Measurements from ENCODE around the gene IFT80. TPM values are rescaled to one million over a fixed set of nuclear protein-coding genes. Genes with fewer than 3 reads are reported as not detected.
"Not testable (repeated sequence)": the region's sequence is repeated elsewhere in the genome, so short reads cannot be mapped to it uniquely, and the experiment has no call there.

The IFT80 gene
- total RNA-seq, 1 experiment from 2014 or later, result 26.9 TPM

- TF ChIP-seq ZNF425 (CRISPR knock-in tag; conservative IDR thresholded peaks at IDR 0.05), result no peak
- no peak for TF ChIP-seq CBFB (CRISPR knock-in tag; IDR thresholded peaks at IDR 0.05; ENCODE audit: low read depth)
- no peak for TF ChIP-seq ETV6 (CRISPR knock-in tag; IDR thresholded peaks at IDR 0.05)
Measured at GRCh38 chr3:160330690-160331089, 68.3 kb downstream of the IFT80 start (continued).

- Mint-ChIP-seq H3K27me3 (ENCODE audit: low read depth) (no peaks in the 10 kb centered on the region), H3K4me3 (no peak overlapping the region), H3K27ac (no peak overlapping the region), H3K36me3 (no peaks in the 10 kb centered on the region), H3K4me1 (peaks cover 4% of the 10 kb centered on the region; the same call in 1 of the 2 replicates), H3K9me3 (peaks cover 3% of the 10 kb centered on the region)
- ChIA-PET CTCF (interaction anchor here (0.5 kb wide), 1 partner anchor 596 kb away, joined by 3 read pairs; no protein-coding TSS in a partner anchor), POLR2A (no interaction called here)
- no peak for DNase-seq (ENCODE audit: low spot score)
- ATAC-seq, result no peak
- TF ChIP-seq NFYB (CRISPR knock-in tag; conservative IDR thresholded peaks at IDR 0.05; ENCODE audit: low read depth), result no peak
- TF ChIP-seq E2F1 (CRISPR knock-in tag; IDR thresholded peaks at IDR 0.05), result no peak
- TF ChIP-seq ZNF138 (CRISPR knock-in tag; conservative IDR thresholded peaks at IDR 0.05), result no peak
- no peak for TF ChIP-seq ERG (CRISPR knock-in tag; IDR thresholded peaks at IDR 0.05)
- no peak for TF ChIP-seq ZNF512 (CRISPR knock-in tag; IDR thresholded peaks at IDR 0.05; ENCODE audit: borderline replicate concordance)
- TF ChIP-seq PRDM15 (CRISPR knock-in tag; IDR thresholded peaks at IDR 0.05), result no peak
- TF ChIP-seq SMAD3 (CRISPR knock-in tag; IDR thresholded peaks at IDR 0.05; ENCODE audit: borderline replicate concordance), result no peak
Measured at GRCh38 chr3:160330109-160330508, 68.9 kb downstream of the IFT80 start.

- DNase-seq (ENCODE audit: low spot score); H3K4me1 Mint-ChIP-seq; POLR2A ChIA-PET; H3K27ac Mint-ChIP-seq; H3K36me3 Mint-ChIP-seq; H3K27me3 Mint-ChIP-seq (ENCODE audit: low read depth); H3K9me3 Mint-ChIP-seq; ATAC-seq; H3K4me3 Mint-ChIP-seq: not testable (repeated sequence)
- CTCF ChIA-PET, result interaction anchor here (0.6 kb wide), 1 partner anchor 635 kb away, joined by 3 read pairs; no protein-coding TSS in a partner anchor
Measured at GRCh38 chr3:160326286-160326685, 72.7 kb downstream of the IFT80 start.

- H3K27me3 Mint-ChIP-seq (ENCODE audit: low read depth); H3K9me3 Mint-ChIP-seq; H3K4me3 Mint-ChIP-seq; POLR2A ChIA-PET; ATAC-seq; CTCF ChIA-PET; H3K4me1 Mint-ChIP-seq; DNase-seq (ENCODE audit: low spot score); H3K36me3 Mint-ChIP-seq; H3K27ac Mint-ChIP-seq: not testable (repeated sequence)
Measured at GRCh38 chr3:160321821-160322220, 77.2 kb downstream of the IFT80 start.

Data from WTC11 (cell line).